GM21529 (cell line): Measurements from ENCODE around the gene GPR33.
"Not testable (repeated sequence)": the region's sequence is repeated elsewhere in the genome, so short reads cannot be mapped to it uniquely, and the experiment has no call there.

Source experiments
- ATAC-seq: cut with Tn5 transposase; IDR thresholded peaks from one replicate; pipeline ENCODE4 v1.9.1; 2021; ENCODE audit not compliant: unreplicated experiment

Gene GPR33

DNA sequence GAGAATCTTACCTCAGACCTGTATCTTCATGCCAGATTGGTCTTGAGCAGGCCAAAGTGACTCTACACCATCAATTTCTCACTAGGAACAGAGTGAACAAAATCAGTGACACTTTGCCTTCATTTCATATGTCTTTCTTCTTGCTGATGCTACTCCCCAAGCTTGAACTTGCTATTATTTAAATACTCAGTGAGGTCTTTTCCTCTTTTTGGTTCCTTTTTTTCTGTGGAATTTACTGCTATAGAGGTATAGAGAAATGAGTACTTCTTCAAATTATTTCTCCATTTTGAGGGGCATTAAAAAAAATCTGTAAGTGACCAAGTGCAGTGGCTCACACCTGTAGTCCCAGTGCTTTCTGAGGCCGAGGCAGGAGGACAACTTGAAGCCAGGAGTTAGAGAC lies at the start of gene GPR33:
GPR33 (minus strand) TSS at position 154 of the 400 bp plus-strand sequence. CDS start 4,074 bp downstream, outside the sequence.
- ATAC-seq, result no peak

DNA sequence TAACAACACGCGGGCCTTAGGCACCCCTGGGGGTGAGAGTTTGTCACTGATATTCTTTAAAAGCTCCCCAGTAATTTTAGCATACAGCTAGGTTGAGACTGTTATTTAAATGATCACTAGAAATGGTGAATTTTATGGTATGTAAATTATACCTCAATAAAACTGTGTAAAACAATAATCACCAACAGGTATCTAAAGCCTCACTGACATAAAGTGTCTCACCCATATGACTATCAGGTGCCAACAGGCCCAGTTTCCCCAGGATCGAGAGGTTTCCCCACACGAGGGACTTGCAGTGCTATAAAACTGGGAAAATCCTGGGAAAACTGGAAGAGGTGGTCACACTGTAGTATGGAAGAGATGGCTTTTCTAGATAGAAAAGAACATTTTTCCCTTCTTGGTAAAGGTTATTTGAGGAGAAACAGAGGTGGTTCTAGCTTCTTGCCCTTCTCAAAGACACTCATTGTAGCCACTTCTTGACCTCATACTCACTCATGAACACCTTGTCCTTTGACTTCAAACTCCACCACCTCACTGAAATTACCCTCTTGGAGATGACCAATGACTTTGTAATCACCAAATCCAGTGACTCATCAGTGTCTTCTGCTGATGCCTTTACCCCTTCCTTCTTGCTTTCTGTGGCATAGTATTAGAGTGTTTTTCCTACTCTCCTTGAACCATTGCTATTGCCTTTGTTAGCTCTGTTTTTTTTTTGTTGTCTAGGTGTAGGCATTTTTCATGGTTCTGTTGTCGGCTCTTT lies 48.5 kb upstream of the GPR33 start:
- ATAC-seq, result no peak

GRCh38 chr14:31530136-31530535 lies 42.3 kb upstream of the GPR33 start:
- ATAC-seq, result no peak

GRCh38 chr14:31529053-31529452 lies 41.2 kb upstream of the GPR33 start:
- no peak for ATAC-seq

GRCh38 chr14:31527546-31527945 lies 39.7 kb upstream of the GPR33 start:
- no peak for ATAC-seq

- ATAC-seq, result no peak
Observed at GRCh38 chr14:31527087-31527486, 39.2 kb upstream of the GPR33 start.

DNA sequence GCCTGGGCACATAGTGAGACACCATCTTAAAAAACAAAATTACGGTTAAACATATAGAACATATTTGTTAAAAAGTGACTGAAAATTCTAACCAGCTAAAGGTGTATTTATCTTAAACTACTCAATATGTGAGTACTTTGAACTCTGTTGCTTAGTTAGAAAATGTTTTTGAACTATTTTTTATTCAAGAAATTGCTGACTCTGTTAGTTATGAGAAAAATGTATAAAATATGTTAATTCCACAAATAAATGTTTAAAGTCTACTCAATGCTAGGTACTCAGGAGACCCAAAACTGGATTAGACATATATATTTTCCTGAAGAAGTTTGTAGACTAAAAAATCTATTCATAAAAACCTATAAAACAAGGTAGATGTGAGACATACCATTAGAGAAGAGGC lies 23.0 kb upstream of the GPR33 start:
- no peak for ATAC-seq

GRCh38 chr14:31510222-31510621 lies 22.4 kb upstream of the GPR33 start:
- ATAC-seq, result no peak

GRCh38 chr14:31508135-31508534 lies 20.3 kb upstream of the GPR33 start:
- ATAC-seq, result no peak

GRCh38 chr14:31505411-31505810 lies 17.6 kb upstream of the GPR33 start:
- ATAC-seq, result no peak

DNA sequence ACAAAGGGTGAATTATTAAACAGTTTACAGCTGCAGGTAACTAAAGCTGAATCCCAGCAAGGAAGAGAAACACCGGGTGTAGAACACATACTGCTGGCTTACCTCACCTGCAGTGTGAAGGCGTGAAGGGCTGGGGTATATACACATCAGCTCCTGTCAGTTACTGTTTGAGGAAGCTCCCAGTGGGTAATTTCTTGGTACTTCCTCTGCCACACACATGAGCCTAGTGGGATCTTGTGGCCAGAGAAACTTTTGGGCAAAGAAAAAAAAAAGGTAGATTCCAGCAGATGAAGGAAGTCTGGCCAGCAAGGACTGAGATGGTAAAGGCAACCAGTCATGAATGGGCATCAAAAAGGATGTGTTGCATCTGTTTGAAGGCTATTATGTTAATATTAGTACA lies 14.0 kb upstream of the GPR33 start:
- ATAC-seq, result no peak

GRCh38 chr14:31492759-31493498 lies 5.1 kb upstream of the GPR33 start:
- ATAC-seq, result no peak

DNA sequence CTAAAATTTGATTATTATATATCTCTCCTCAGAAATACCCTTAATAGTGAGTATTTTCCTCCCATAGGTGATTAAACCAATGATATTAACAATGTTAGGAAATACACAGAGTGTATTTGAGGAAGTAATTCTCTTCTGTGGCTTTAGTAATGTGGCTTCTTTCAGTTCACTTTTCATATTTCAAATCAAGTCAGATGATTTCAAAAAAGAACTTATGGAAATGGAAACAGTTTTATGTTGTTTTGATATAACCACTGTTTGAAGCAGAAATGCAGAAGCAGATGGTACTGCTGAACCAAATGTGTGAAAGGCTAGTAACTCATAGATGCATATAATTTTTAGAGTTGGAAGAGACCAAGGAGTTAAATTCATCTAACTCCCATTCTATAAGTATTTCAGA lies 1.9 kb upstream of the GPR33 start:
- ATAC-seq, result peak; percentile 82

DNA sequence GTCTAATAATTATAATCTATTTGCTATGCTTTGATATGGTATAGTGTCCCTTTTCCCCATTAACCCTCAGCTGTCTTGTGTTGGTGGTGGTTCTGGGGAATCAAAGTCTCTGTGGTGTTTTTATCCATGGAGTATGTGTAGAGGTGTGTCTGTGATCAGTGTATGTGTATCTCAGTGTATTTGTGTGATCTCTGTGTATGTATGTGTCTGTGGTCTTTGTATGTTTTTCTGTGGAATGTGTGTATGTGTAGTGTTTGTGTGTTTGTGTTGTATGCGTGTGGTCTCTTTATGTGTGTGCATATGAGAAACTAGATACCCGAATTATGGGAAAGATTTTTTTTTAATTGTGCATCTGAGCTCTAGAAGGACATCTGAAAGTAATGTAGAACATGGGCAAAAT lies 1.1 kb downstream of the GPR33 start:
- no peak for ATAC-seq

GRCh38 chr14:31484754-31485153 lies 3.1 kb downstream of the GPR33 start:
- no peak for ATAC-seq

GRCh38 chr14:31480156-31480555 lies 7.7 kb downstream of the GPR33 start:
- no peak for ATAC-seq

DNA sequence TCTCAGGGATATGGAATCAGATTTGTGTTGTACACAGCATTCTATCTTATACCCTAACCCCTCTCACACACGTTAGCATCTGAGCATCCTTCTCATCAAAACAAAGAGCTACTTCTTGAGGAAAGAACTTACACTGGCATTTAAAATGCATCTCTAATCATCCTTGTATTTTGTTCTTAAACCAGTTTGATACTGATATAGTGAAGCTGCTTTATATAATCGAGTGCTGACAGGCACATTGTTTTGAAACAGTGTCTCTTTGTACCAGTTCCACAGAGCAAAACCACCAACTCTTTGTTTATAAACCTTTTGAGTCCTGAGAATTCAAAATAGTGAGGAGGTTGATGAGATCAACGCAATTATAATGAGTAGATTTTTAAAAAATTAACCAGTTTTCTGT lies 8.8 kb downstream of the GPR33 start:
- no peak for ATAC-seq

DNA sequence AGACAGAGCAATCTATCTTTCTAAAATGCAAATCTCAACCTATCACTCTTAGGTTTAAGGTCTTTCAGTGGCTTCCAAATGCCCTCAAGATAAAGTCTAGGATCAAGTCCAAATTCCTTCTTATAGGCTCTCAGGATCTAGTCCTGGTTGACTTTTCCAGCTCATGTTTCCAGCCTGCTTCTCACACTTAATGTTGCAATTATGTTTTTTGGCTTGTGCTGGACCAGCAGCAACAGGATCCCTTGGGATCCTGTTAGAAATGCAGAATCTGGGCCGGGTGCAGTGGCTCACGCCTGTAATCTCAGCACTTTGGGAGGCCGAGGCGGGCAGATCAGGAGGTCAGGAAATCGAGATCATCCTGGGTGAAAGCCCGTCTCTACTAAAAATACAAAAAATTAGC lies 10.6 kb downstream of the GPR33 start:
- ATAC-seq, result no peak

DNA sequence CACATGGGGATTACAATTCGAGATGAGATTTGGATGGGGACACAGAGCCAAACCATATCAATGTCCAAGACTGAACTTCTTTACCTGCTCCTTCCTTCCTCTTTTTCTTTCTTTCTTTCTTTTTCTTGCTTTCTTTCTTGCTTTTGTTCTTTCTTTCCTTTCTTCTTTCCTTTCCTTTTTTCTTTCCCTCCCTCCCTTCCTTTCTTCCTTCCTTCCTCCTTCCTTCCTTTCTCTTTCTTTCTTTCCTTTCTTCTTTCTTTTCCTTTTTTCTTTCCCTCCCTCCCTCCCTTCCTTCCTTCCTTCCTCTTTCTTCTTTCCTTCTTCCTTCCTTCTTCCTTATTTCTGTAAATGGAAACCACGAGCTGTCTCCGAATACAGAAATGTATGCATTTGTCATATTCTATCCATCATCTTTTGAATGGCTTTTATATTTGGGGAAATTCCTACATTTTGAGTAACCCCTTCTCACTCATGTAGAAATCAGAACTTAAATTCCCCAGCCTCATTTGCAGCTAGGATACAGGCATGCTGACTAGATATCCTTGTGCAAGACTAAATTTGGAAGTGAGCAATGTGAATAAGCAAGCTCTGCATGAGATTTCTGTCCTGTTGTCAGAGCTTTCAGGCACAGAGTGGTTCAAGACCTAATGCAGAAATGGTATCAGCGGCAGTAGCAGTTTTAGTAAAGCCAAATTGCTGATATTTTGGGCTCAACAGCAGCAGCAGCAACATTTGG lies 11.5 kb downstream of the GPR33 start:
- ATAC-seq, result no peak

- no peak for ATAC-seq
Observed at GRCh38 chr14:31466554-31466953, 21.3 kb downstream of the GPR33 start.

GRCh38 chr14:31465111-31465510 lies 22.7 kb downstream of the GPR33 start:
- no peak for ATAC-seq

DNA sequence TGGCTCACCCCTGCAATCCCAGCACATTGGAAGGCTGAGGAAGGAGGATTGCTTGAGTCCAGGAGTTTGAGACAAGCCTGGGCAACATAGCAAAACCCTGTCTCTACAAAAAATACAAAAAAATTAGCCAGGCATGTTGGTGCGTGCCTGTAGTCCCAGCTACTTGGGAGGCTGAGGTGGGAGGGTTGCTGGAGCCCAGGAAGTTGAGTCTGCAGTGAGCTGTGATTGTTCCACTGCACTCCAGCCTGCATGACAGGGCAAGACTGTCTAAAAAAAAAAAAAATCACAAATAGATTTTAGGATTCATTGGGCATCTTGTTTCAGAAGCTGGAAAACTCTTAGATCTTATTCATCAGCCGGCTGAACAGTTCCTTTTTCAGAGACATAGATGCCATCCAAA lies 25.4 kb downstream of the GPR33 start:
- ATAC-seq, result not testable (repeated sequence)
